Measurements from ENCODE around the gene MBD3L4. TPM values are rescaled to one million over a fixed set of nuclear protein-coding genes. Genes with fewer than 3 reads are reported as not detected.

MBD3L4 gene
- total RNA-seq, 1 experiment from 2014 or later, result not detected

DNA sequence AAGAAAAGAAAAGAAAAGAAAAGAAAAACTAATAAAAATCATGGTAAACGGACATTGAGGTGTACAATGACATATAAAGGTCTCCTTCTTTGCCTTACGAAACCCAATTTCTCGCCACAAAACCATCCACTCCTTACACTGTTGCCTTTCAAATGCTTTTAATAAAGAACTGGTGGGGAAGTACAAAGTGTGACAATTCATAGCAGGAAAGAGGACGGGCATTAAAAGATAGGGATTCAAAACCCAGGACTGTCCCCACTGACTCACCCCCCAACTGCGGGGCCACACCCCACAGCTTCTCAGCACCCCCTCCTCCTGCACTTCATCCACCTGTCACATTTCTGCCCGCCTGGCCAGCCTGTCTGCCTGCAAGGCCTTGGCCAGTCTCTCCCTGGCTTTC, 21.2 kb downstream of the MBD3L4 start:
- Mint-ChIP-seq H3K4me1 (ENCODE audit: low read depth, unreplicated experiment) (no peaks in the 10 kb centered on the region), H3K27ac (ENCODE audit: unreplicated experiment) (no peak overlapping the region), H3K9me3 (ENCODE audit: low read depth, unreplicated experiment) (no peaks in the 10 kb centered on the region), H3K36me3 (ENCODE audit: insufficient read depth, unreplicated experiment) (no peaks in the 10 kb centered on the region), H3K27me3 (ENCODE audit: unreplicated experiment) (no peaks in the 10 kb centered on the region), H3K4me3 (ENCODE audit: low read depth, unreplicated experiment) (no peak overlapping the region)
- intact Hi-C loops (cut with micrococcal nuclease; ENCODE audit: unreplicated experiment), result no loop called here
- DNase-seq, result no peak
- CTCF ChIA-PET, result no interaction called here
- TF ChIP-seq, protein P1, sequence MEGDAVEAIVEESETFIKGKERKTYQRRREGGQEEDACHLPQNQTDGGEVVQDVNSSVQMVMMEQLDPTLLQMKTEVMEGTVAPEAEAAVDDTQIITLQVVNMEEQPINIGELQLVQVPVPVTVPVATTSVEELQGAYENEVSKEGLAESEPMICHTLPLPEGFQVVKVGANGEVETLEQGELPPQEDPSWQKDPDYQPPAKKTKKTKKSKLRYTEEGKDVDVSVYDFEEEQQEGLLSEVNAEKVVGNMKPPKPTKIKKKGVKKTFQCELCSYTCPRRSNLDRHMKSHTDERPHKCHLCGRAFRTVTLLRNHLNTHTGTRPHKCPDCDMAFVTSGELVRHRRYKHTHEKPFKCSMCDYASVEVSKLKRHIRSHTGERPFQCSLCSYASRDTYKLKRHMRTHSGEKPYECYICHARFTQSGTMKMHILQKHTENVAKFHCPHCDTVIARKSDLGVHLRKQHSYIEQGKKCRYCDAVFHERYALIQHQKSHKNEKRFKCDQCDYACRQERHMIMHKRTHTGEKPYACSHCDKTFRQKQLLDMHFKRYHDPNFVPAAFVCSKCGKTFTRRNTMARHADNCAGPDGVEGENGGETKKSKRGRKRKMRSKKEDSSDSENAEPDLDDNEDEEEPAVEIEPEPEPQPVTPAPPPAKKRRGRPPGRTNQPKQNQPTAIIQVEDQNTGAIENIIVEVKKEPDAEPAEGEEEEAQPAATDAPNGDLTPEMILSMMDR (IDR thresholded peaks at IDR 0.05; ENCODE audit: unreplicated experiment), result no peak
- no TSS peak for BruUV-seq (replicated peaks)

DNA sequence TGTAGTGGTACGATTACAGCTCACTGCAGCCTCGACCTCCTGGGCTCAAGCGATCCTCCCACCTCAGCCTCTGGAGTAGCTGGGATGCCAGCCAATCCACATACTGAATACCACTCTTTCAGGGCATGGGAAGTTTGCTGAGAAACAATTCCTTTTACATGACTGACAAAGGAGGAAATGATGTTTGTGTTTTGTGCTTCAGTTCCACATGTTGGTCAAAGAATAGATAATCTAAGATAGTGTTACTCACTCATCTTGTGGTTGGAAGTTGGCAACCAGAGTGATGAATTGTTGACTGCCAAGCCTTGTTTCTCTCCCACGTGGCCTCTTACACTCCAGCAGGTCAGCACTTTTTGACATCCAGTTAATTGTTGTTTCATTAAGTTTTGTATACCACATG, 26.3 kb downstream of the MBD3L4 start:
- no peak overlapping the region for H3K27ac Mint-ChIP-seq (ENCODE audit: unreplicated experiment)
- H3K9me3 Mint-ChIP-seq (ENCODE audit: low read depth, unreplicated experiment), result no peaks in the 10 kb centered on the region
- no peak overlapping the region for H3K4me3 Mint-ChIP-seq (ENCODE audit: low read depth, unreplicated experiment)
- TF ChIP-seq, protein P1 (IDR thresholded peaks at IDR 0.05; ENCODE audit: unreplicated experiment), result no peak
- BruUV-seq (replicated peaks), result no TSS peak
- H3K4me1 Mint-ChIP-seq (ENCODE audit: low read depth, unreplicated experiment), result no peaks in the 10 kb centered on the region
- peaks cover 10% of the 10 kb centered on the region for H3K27me3 Mint-ChIP-seq (ENCODE audit: unreplicated experiment)
- DNase-seq, result no peak
- CTCF ChIA-PET, result no interaction called here
- H3K36me3 Mint-ChIP-seq (ENCODE audit: insufficient read depth, unreplicated experiment), result no peaks in the 10 kb centered on the region
- intact Hi-C loops (cut with micrococcal nuclease; ENCODE audit: unreplicated experiment), result no loop called here

DNA sequence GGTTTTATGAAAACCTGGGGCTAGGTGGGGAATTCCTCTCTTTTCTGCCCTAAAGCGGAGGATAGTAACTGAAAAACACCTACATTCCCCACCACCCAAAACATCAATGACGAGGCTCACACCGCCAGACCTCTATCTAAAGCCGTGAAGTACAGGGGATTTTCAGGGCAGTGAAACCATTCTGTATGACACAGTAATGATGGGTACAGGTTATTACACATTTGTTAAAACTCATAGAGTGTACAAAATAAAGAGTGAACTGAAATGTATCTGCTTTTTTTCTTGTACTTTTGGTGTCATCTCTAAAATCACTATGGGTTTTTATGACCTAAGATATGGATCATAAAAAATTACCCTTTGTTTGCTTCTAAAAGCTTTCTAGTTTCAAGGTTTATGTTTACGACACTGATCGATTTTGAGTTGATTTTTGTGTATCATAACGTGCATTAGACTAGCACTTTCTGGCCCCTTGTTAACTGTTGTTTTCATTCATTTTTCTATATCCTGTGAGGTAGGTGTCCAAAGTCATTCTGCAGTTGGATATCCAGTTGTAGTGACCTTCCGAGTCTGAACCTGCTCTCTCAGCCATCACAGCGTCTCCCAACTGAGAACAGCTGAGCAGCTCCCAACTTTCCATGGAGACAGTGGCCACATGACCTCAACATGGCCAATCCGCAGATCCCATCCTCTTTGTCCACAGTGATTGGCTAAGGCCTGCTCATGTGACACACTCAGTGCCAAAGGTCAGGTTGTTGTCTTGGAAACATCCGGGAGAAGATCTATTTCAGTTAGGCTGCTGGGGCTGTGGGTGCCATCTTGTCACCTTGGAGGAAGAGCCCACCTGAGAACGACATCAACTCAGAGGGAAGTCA, 29.0 kb downstream of the MBD3L4 start:
- CTCF ChIA-PET, result no interaction called here
- no peak for DNase-seq
- Mint-ChIP-seq H3K9me3 (ENCODE audit: low read depth, unreplicated experiment) (no peaks in the 10 kb centered on the region), H3K36me3 (ENCODE audit: insufficient read depth, unreplicated experiment) (no peaks in the 10 kb centered on the region), H3K27ac (ENCODE audit: unreplicated experiment) (no peak overlapping the region), H3K4me1 (ENCODE audit: low read depth, unreplicated experiment) (no peaks in the 10 kb centered on the region), H3K27me3 (ENCODE audit: unreplicated experiment) (peaks cover 21% of the 10 kb centered on the region), H3K4me3 (ENCODE audit: low read depth, unreplicated experiment) (no peak overlapping the region)
- BruUV-seq (replicated peaks), result no TSS peak
- intact Hi-C loops (cut with micrococcal nuclease; ENCODE audit: unreplicated experiment), result no loop called here
- TF ChIP-seq, protein P1 (IDR thresholded peaks at IDR 0.05; ENCODE audit: unreplicated experiment), result no peak

DNA sequence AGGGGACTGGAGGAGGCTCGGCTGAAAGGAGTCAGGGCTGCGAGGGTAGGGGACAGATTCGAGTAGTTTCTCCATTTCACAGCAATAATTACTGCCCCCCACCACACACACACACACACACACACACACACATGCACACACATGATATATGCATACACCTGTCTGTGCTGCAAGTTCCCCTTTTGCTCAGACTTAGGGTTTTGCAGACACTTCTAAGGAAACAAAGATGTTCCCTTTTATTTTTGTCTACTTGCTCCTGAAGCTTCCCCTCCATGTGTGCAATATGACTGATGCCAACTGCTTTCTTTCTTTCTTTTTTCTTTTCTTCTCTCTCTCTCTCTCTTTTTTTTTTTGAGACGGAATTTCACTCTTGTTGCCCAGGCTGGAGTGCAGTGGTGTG, 32.1 kb downstream of the MBD3L4 start:
- Mint-ChIP-seq H3K4me3 (ENCODE audit: low read depth, unreplicated experiment) (no peak overlapping the region), H3K9me3 (ENCODE audit: low read depth, unreplicated experiment) (no peaks in the 10 kb centered on the region)
- BruUV-seq (replicated peaks), result no TSS peak

More for the DNA sequence above, 32.1 kb downstream of the MBD3L4 start:
- DNase-seq, result no peak
- TF ChIP-seq, protein P1 (IDR thresholded peaks at IDR 0.05; ENCODE audit: unreplicated experiment), result no peak
- H3K27me3 Mint-ChIP-seq (ENCODE audit: unreplicated experiment), result peaks cover 21% of the 10 kb centered on the region
- CTCF ChIA-PET, result no interaction called here
- no peaks in the 10 kb centered on the region for H3K36me3 Mint-ChIP-seq (ENCODE audit: insufficient read depth, unreplicated experiment)
- no peaks in the 10 kb centered on the region for H3K4me1 Mint-ChIP-seq (ENCODE audit: low read depth, unreplicated experiment)
- intact Hi-C loops (cut with micrococcal nuclease; ENCODE audit: unreplicated experiment), result no loop called here
- H3K27ac Mint-ChIP-seq (ENCODE audit: unreplicated experiment), result no peak overlapping the region

All from Calu3 (cell line).